ENCODE data around the gene RNF7. TPM values are rescaled to one million over a fixed set of nuclear protein-coding genes. Genes with fewer than 3 reads are reported as not detected.

Gene RNF7
- total and polyA plus RNA-seq, 2 experiments from 2014 or later: 115 to 234 TPM

DNA sequence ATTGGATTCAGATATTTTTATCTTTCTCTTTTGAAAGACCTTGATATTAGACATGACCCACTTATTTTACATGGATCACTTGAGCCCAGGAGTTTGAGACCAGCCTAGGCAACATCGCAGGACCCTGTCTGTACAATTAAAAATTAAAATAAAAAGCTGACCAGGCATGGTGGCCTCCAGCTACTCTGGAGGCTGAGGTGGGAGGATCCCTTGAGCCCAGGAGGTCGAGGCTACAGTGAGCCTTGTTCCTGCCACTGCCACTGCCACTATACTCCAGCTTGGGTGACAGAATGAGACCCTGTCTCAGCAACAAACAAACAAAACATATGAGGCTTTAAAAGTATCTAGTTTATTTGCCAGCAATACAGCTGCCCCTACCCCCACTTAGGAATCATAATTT, 1.6 kb downstream of the RNF7 start:
- H3K79me2 ChIP-seq (ENCODE audit: insufficient read depth): peaks cover 66% of the 10 kb centered on the region
- H3K9me3 ChIP-seq (ENCODE audit: low read depth): no peaks in the 10 kb centered on the region
- no peaks in the 10 kb centered on the region for H3K27me3 ChIP-seq (replicated peaks; ENCODE audit: insufficient read depth)
- peak overlapping the region; percentile 92 for H3K4me3 ChIP-seq
- no peaks in the 10 kb centered on the region; the same call in none of the 2 replicates for H4K20me1 ChIP-seq (ENCODE audit: insufficient read depth)
- no peak for DNase-seq
- in situ Hi-C loops (cut with MboI): no loop called here
- no peak for TF ChIP-seq EZH2 (IDR thresholded peaks at IDR 0.05; ENCODE audit: insufficient read depth, poor library complexity, severe bottlenecking)
- no peak for TF ChIP-seq EZH2phosphoT487 (IDR thresholded peaks at IDR 0.05; ENCODE audit: insufficient read depth, low read depth)
- peak overlapping the region; percentile 94 for H3K9ac ChIP-seq
- H3K27ac ChIP-seq: peak overlapping the region; percentile 90
- peaks cover 11% of the 10 kb centered on the region for H3F3A ChIP-seq (ENCODE audit: insufficient read depth)
- peaks cover 26% of the 10 kb centered on the region; the same call in 1 of the 2 replicates for H3K36me3 ChIP-seq (ENCODE audit: low read depth)
- H3K4me2 ChIP-seq (ENCODE audit: unreplicated experiment): peak overlapping the region; percentile 100
- peaks cover 36% of the 10 kb centered on the region for H3K4me1 ChIP-seq (ENCODE audit: insufficient read depth)
- WGBS, 2 experiments (ENCODE audit: low coverage in 1 of 2, low lambda C conversion rate in 2 of 2, missing lambda C conversion rate in 2 of 2): 97% methylated on average over 2 of the region's 2 CpGs
- H2AFZ ChIP-seq: no peak overlapping the region
- no peaks in the 10 kb centered on the region for H3K9me2 ChIP-seq (ENCODE audit: insufficient read depth)

DNA sequence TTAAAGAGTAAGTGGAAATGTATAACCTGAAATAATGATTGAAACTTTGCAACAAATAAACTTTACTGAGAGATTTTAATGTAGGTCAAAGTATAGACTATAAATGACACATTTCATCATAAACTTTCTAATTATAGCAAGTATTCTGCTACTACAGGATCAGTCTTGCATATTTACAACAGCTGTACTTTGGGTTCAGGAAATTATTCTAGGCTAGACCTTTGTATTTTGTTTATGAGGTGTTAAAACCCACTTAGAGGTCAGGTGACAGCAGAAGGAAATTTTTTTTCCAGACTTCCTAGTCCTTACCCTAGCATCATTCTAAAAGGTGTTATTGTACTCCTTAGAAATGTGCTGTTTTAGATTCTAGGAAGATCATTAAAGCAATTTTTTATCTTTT, 2.3 kb downstream of the RNF7 start:
- Histone ChIP-seq H3K4me2 (ENCODE audit: unreplicated experiment) (peak overlapping the region; percentile 100), H3K79me2 (ENCODE audit: insufficient read depth) (peaks cover 72% of the 10 kb centered on the region), H4K20me1 (ENCODE audit: insufficient read depth) (no peaks in the 10 kb centered on the region; the same call in none of the 2 replicates), H3K9me3 (ENCODE audit: low read depth) (no peaks in the 10 kb centered on the region), H3F3A (ENCODE audit: insufficient read depth) (peaks cover 11% of the 10 kb centered on the region), H3K4me1 (ENCODE audit: insufficient read depth) (peaks cover 36% of the 10 kb centered on the region), H2AFZ (no peak overlapping the region), H3K36me3 (ENCODE audit: low read depth) (peaks cover 32% of the 10 kb centered on the region; the same call in 1 of the 2 replicates), H3K4me3 (peak overlapping the region; percentile 92), H3K27me3 (replicated peaks; ENCODE audit: insufficient read depth) (no peaks in the 10 kb centered on the region), H3K9me2 (ENCODE audit: insufficient read depth) (no peaks in the 10 kb centered on the region), H3K27ac (peak overlapping the region; percentile 90; the same call in 1 of the 2 replicates), H3K9ac (peak overlapping the region; percentile 94)
- in situ Hi-C loops (cut with MboI): no loop called here
- no peak for TF ChIP-seq EZH2phosphoT487 (IDR thresholded peaks at IDR 0.05; ENCODE audit: insufficient read depth, low read depth)
- no peak for TF ChIP-seq EZH2 (IDR thresholded peaks at IDR 0.05; ENCODE audit: insufficient read depth, poor library complexity, severe bottlenecking)
- DNase-seq: no peak

DNA sequence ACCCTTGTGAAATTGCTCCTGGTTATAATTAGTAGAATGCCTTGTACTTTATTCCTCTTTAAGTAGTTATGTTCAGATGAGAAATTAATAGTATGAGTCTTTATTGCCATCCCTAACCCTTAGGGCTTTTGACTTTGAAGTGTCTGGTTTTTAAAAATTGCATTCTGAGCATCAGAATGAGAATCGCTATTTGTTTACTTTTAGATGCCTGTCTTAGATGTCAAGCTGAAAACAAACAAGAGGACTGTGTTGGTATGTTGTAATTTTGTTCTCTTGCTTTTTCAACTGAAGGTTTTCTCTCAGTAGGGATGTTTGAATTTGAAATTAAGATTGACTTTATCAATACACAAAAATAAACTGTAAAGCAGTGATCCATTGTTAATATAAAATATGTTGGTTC, 5.2 kb downstream of the RNF7 start:
- peaks cover 54% of the 10 kb centered on the region for H3K36me3 ChIP-seq (ENCODE audit: low read depth)
- WGBS, 2 experiments (ENCODE audit: low coverage in 1 of 2, low lambda C conversion rate in 2 of 2, missing lambda C conversion rate in 2 of 2): 47 to 63% methylated on average over 1 of the region's 1 CpG
- H3K4me2 ChIP-seq (ENCODE audit: unreplicated experiment): peak overlapping the region; percentile 5

DNA sequence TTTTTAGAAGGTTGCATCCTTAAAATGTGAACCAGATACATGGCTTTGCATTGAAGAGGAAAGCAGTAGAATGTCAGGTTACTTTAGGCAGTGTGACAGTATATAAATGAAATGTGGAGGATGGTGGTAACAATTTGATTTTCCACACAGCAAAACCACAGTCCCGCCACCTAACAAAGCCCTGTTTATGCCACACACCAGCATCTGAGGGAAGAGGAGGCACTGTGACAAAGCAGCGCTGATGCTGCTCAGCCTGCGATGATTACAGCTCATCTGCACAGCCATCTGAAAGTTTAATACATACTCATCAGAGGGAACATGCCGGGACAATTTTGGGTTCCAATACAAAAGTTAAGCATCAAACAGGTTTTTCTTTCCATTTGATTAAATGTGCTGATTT, 8.9 kb downstream of the RNF7 start:
- H3K27ac ChIP-seq: no peak overlapping the region
- TF ChIP-seq EZH2 (IDR thresholded peaks at IDR 0.05; ENCODE audit: insufficient read depth, poor library complexity, severe bottlenecking) (no peak), EZH2phosphoT487 (IDR thresholded peaks at IDR 0.05; ENCODE audit: insufficient read depth, low read depth) (no peak)

More for the DNA sequence above, 5.2 kb downstream of the RNF7 start:
- no peaks in the 10 kb centered on the region for H3K9me3 ChIP-seq (ENCODE audit: low read depth)
- no peaks in the 10 kb centered on the region for H3K27me3 ChIP-seq (replicated peaks; ENCODE audit: insufficient read depth)
- H3F3A ChIP-seq (ENCODE audit: insufficient read depth): peaks cover 11% of the 10 kb centered on the region
- no peak overlapping the region for H3K27ac ChIP-seq
- H3K9ac ChIP-seq: 0 out of 2 replicates have a peak overlapping the region, but pooled peaks have one; percentile 1
- peaks cover 89% of the 10 kb centered on the region for H3K79me2 ChIP-seq (ENCODE audit: insufficient read depth)
- TF ChIP-seq EZH2 (IDR thresholded peaks at IDR 0.05; ENCODE audit: insufficient read depth, poor library complexity, severe bottlenecking) (no peak), EZH2phosphoT487 (IDR thresholded peaks at IDR 0.05; ENCODE audit: insufficient read depth, low read depth) (no peak)
- H3K9me2 ChIP-seq (ENCODE audit: insufficient read depth): no peaks in the 10 kb centered on the region
- peaks cover 36% of the 10 kb centered on the region for H3K4me1 ChIP-seq (ENCODE audit: insufficient read depth)
- no peak for DNase-seq
- no peak overlapping the region for H2AFZ ChIP-seq
- H4K20me1 ChIP-seq (ENCODE audit: insufficient read depth): no peaks in the 10 kb centered on the region; the same call in none of the 2 replicates
- no peak overlapping the region for H3K4me3 ChIP-seq
- in situ Hi-C loops (cut with MboI): no loop called here

More for the DNA sequence above, 8.9 kb downstream of the RNF7 start:
- WGBS, 2 experiments (ENCODE audit: low coverage in 1 of 2, low lambda C conversion rate in 2 of 2, missing lambda C conversion rate in 2 of 2): 96 to 98% methylated on average over 4 of the region's 4 CpGs
- Histone ChIP-seq H3K27me3 (replicated peaks; ENCODE audit: insufficient read depth) (no peaks in the 10 kb centered on the region), H3K9me2 (ENCODE audit: insufficient read depth) (no peaks in the 10 kb centered on the region), H3K9ac (no peak overlapping the region), H3K4me1 (ENCODE audit: insufficient read depth) (peaks cover 9% of the 10 kb centered on the region), H3K9me3 (ENCODE audit: low read depth) (no peaks in the 10 kb centered on the region), H3K36me3 (ENCODE audit: low read depth) (peaks cover 49% of the 10 kb centered on the region), H3K4me3 (no peak overlapping the region), H2AFZ (no peak overlapping the region), H4K20me1 (ENCODE audit: insufficient read depth) (no peaks in the 10 kb centered on the region; the same call in 1 of the 2 replicates), H3K79me2 (ENCODE audit: insufficient read depth) (peaks cover 53% of the 10 kb centered on the region), H3F3A (ENCODE audit: insufficient read depth) (peaks cover 7% of the 10 kb centered on the region), H3K4me2 (ENCODE audit: unreplicated experiment) (no peak overlapping the region)
- in situ Hi-C loops (cut with MboI): no loop called here
- no peak for DNase-seq
